HuH-7 (cell line): ENCODE data around the gene KRTCAP2.
"Not testable (repeated sequence)": the region's sequence is repeated elsewhere in the genome, so short reads cannot be mapped to it uniquely, and the experiment has no call there.

Source experiments
- DNase-seq: peaks from one replicate; pipeline ENCODE4 v3.0.0; 2011; ENCODE audit warnings: low spot score

The KRTCAP2 gene

GRCh38 chr1:155172732-155173477 is at the start of gene KRTCAP2:
Gene KRTCAP2, minus strand, starts transcription at chr1:155173304. Its CDS starts 80 bp downstream, at chr1:155173224.
- peak; percentile 99 for DNase-seq

- DNase-seq: not testable (repeated sequence)
Observed at GRCh38 chr1:155220211-155220965, 47.3 kb upstream of the KRTCAP2 start.

- DNase-seq: no peak
Observed at GRCh38 chr1:155219592-155220031, 46.5 kb upstream of the KRTCAP2 start.

- DNase-seq: no peak
Observed at GRCh38 chr1:155218854-155219591, 45.9 kb upstream of the KRTCAP2 start.

GRCh38 chr1:155214702-155215101 is 41.6 kb upstream of the KRTCAP2 start:
- DNase-seq: not testable (repeated sequence)

- not testable (repeated sequence) for DNase-seq
Observed at GRCh38 chr1:155212051-155212440, 38.9 kb upstream of the KRTCAP2 start.

- not testable (repeated sequence) for DNase-seq
Observed at GRCh38 chr1:155211381-155212050, 38.4 kb upstream of the KRTCAP2 start.

GRCh38 chr1:155210314-155211104 is 37.4 kb upstream of the KRTCAP2 start:
- DNase-seq: no peak

- DNase-seq: no peak
Observed at GRCh38 chr1:155209312-155209721, 36.2 kb upstream of the KRTCAP2 start.

- DNase-seq: peak; percentile 94
Observed at GRCh38 chr1:155208541-155209311, 35.6 kb upstream of the KRTCAP2 start, which contains the start of gene MTX1. Gene MTX1, plus strand, starts transcription at chr1:155208695. Its CDS starts 110 bp downstream, at chr1:155208805.

- DNase-seq: no peak
Observed at GRCh38 chr1:155207806-155208540, 34.9 kb upstream of the KRTCAP2 start, which contains the start of gene THBS3. Gene THBS3, minus strand, starts transcription at chr1:155207897. Its CDS starts 21 bp downstream, at chr1:155207876.

GRCh38 chr1:155206891-155207805 is 34.0 kb upstream of the KRTCAP2 start:
- DNase-seq: peak; percentile 91

GRCh38 chr1:155205969-155206593 is 33.0 kb upstream of the KRTCAP2 start:
- no peak for DNase-seq

- DNase-seq: no peak
Observed at GRCh38 chr1:155205035-155205434, 31.9 kb upstream of the KRTCAP2 start.

- DNase-seq: no peak
Observed at GRCh38 chr1:155202731-155203515, 29.8 kb upstream of the KRTCAP2 start.

GRCh38 chr1:155202198-155202597 is 29.1 kb upstream of the KRTCAP2 start:
- no peak for DNase-seq

GRCh38 chr1:155200920-155201319 is 27.8 kb upstream of the KRTCAP2 start:
- DNase-seq: no peak
